ENCODE measurements around the gene SPTSSB.

The SPTSSB gene

GRCh38 chr3:161390200-161390599 is 18.9 kb upstream of the SPTSSB start:
- no peak for DNase-seq (ENCODE audit: low spot score)

- DNase-seq (ENCODE audit: low spot score), result no peak
These were observed 18.2 kb upstream of the SPTSSB start for GRCh38 chr3:161389445-161390035.

GRCh38 chr3:161388855-161389254 is 17.5 kb upstream of the SPTSSB start:
- DNase-seq (ENCODE audit: low spot score), result no peak

- DNase-seq (ENCODE audit: low spot score), result no peak
These were observed 15.9 kb upstream of the SPTSSB start for GRCh38 chr3:161386991-161387770.

GRCh38 chr3:161372321-161373260 is 1.3 kb upstream of the SPTSSB start:
- peak; percentile 37 for DNase-seq (ENCODE audit: low spot score)

GRCh38 chr3:161369531-161369930 is 1.8 kb downstream of the SPTSSB start:
- no peak for DNase-seq (ENCODE audit: low spot score)

GRCh38 chr3:161366094-161366493 is 5.2 kb downstream of the SPTSSB start:
- DNase-seq (ENCODE audit: low spot score), result no peak

- DNase-seq (ENCODE audit: low spot score), result no peak
These were observed 12.8 kb downstream of the SPTSSB start for GRCh38 chr3:161358488-161358887.

GRCh38 chr3:161356287-161356686 is 15.0 kb downstream of the SPTSSB start:
- no peak for DNase-seq (ENCODE audit: low spot score)

- no peak for DNase-seq (ENCODE audit: low spot score)
These were observed 15.8 kb downstream of the SPTSSB start for GRCh38 chr3:161355508-161355907.

- no peak for DNase-seq (ENCODE audit: low spot score)
These were observed 16.8 kb downstream of the SPTSSB start for GRCh38 chr3:161354554-161354953.

- no peak for DNase-seq (ENCODE audit: low spot score)
These were observed 20.0 kb downstream of the SPTSSB start for GRCh38 chr3:161351330-161351729.

GRCh38 chr3:161350916-161351315 is 20.4 kb downstream of the SPTSSB start:
- no peak for DNase-seq (ENCODE audit: low spot score)

- DNase-seq (ENCODE audit: low spot score), result peak; percentile 64
These were observed 21.6 kb downstream of the SPTSSB start for GRCh38 chr3:161349529-161350312.

GRCh38 chr3:161348796-161349400 is 22.4 kb downstream of the SPTSSB start:
- DNase-seq (ENCODE audit: low spot score), result no peak

GRCh38 chr3:161347726-161348125 is 23.6 kb downstream of the SPTSSB start:
- DNase-seq (ENCODE audit: low spot score), result no peak

GRCh38 chr3:161345023-161345422 is 26.3 kb downstream of the SPTSSB start:
- DNase-seq (ENCODE audit: low spot score), result no peak

GRCh38 chr3:161343986-161344385 is 27.3 kb downstream of the SPTSSB start:
- no peak for DNase-seq (ENCODE audit: low spot score)

GRCh38 chr3:161343540-161343939 is 27.8 kb downstream of the SPTSSB start:
- DNase-seq (ENCODE audit: low spot score), result no peak

- DNase-seq (ENCODE audit: low spot score), result no peak
These were observed 28.7 kb downstream of the SPTSSB start for GRCh38 chr3:161342629-161343028.

Measured in AG08396 (cell line).